H1 (cell line): ENCODE measurements around the gene CNIH3. TPM values are rescaled to one million over a fixed set of nuclear protein-coding genes. Genes with fewer than 3 reads are reported as not detected.

Source experiments
- CTCF ChIA-PET: fragments of 300-600 bp; sonication (Branson Sonifier 250); formaldehyde crosslinking; loops from one replicate; lab custom pipeline; 2021; ENCODE audit not compliant: partially characterized antibody; lab: Charles Lee
- POLR2A ChIA-PET: fragments of 300-600 bp; sonication (Branson Sonifier 250); formaldehyde crosslinking; loops from one replicate; lab custom pipeline; 2021; ENCODE audit warnings: inconsistent platforms; ENCODE audit not compliant: partially characterized antibody; lab: Charles Lee
- DNase-seq, 2 experiments: peaks; one replicate each; pipeline versions ENCODE4 v3.0.0 to v3.0.0-alpha.2; 2010 to 2022; ENCODE audit warnings: low spot score in 2 of 2, low read depth in 1 of 2, mixed read lengths in 1 of 2
- FAIRE-seq: peaks from 2 replicates; lab custom pipeline; 2011; peaks lifted over from hg19 to GRCh38; lab: Jason Lieb, UNC
- H2AFZ ChIP-seq: 2 replicates; pipeline ENCODE4 v1.8.1; 2012; ENCODE audit warnings: low read length, inconsistent platforms
- H2AK5ac ChIP-seq: 2 replicates; pipeline ENCODE4 v1.6.1; 2013; ENCODE audit warnings: low read depth, low read length
- H2BK120ac ChIP-seq: replicated peaks from 2 replicates; pipeline ENCODE3; 2013; ENCODE audit warnings: low read depth, low read length, inconsistent platforms
- H2BK12ac ChIP-seq: 2 replicates; pipeline ENCODE4 v1.6.1; 2013; ENCODE audit warnings: low read depth, low read length
- H2BK15ac ChIP-seq: 2 replicates; pipeline ENCODE4 v1.6.1; 2013; ENCODE audit warnings: low read length
- H2BK20ac ChIP-seq: 2 replicates; pipeline ENCODE4 v1.6.1; 2013; ENCODE audit warnings: low read length
- H2BK5ac ChIP-seq: 2 replicates; pipeline ENCODE4 v1.6.1; 2013; ENCODE audit warnings: low read depth, low read length
- H3K14ac ChIP-seq: 2 replicates; pipeline ENCODE4 v1.6.1; 2013; ENCODE audit warnings: inconsistent platforms; ENCODE audit not compliant: insufficient read length
- H3K18ac ChIP-seq: 2 replicates; pipeline ENCODE4 v1.6.1; 2013; ENCODE audit warnings: low read length; ENCODE audit errors: extremely low read depth
- H3K23ac ChIP-seq: 2 replicates; pipeline ENCODE4 v1.6.1; 2013; ENCODE audit warnings: inconsistent platforms; ENCODE audit not compliant: insufficient read length
- H3K23me2 ChIP-seq: 2 replicates; pipeline ENCODE4 v1.6.1; 2013; ENCODE audit warnings: low read depth, low read length
- H3K27ac ChIP-seq: 2 replicates; pipeline ENCODE4 v1.6.1; 2011; ENCODE audit warnings: low read depth, low read length, inconsistent platforms
- H3K27me3 ChIP-seq, 4 experiments: replicated peaks in 1 of 4; 1 replicate in 1 of 4; 2 replicates in 3 of 4; pipeline versions ENCODE4 v1.6.1 to v1.8.1; 2011 to 2013; ENCODE audit warnings: low read length in 3 of 4, mild to moderate bottlenecking in 3 of 4, inconsistent platforms in 2 of 4, mixed read lengths in 2 of 4, moderate library complexity in 1 of 4; ENCODE audit not compliant: control insufficient read depth in 3 of 4, insufficient read depth in 3 of 4; ENCODE audit errors: extremely low read depth in 1 of 4
- H3K36me3 ChIP-seq, 4 experiments: 2 replicates each; pipeline versions ENCODE4 v1.6.1 to v1.8.1; 2011 to 2013; ENCODE audit warnings: mild to moderate bottlenecking in 4 of 4, low read length in 3 of 4, moderate library complexity in 2 of 4, control low read depth in 1 of 4, inconsistent platforms in 1 of 4; ENCODE audit not compliant: insufficient read depth in 4 of 4, control insufficient read depth in 2 of 4
- H3K4ac ChIP-seq: replicated peaks from 2 replicates; pipeline ENCODE3; 2013; ENCODE audit warnings: low read length, low read depth, mixed read lengths, inconsistent platforms; ENCODE audit not compliant: insufficient read length
- H3K4me1 ChIP-seq, 4 experiments: replicated peaks in 1 of 4; 1 replicate in 1 of 4; 2 replicates in 3 of 4; pipeline versions ENCODE4 v1.6.1 to v1.8.1; 2011 to 2013; ENCODE audit warnings: low read length in 3 of 4, inconsistent platforms in 2 of 4, mixed read lengths in 1 of 4; ENCODE audit not compliant: insufficient read depth in 4 of 4, control insufficient read depth in 3 of 4
- H3K4me2 ChIP-seq, 2 experiments: 2 replicates each; pipeline versions ENCODE4 v1.6.1 to v1.8.1; 2011 to 2013; ENCODE audit warnings: low read depth in 2 of 2, low read length in 2 of 2, control low read depth in 1 of 2, inconsistent platforms in 1 of 2, mild to moderate bottlenecking in 1 of 2; ENCODE audit not compliant: insufficient read depth in 1 of 2
- H3K4me3 ChIP-seq, 4 experiments: fragments of 200-600, 300-600 bp in 1 of 4; sonication (generic), shearing (Covaris generic), sonication (Bioruptor Twin) in 1 of 4; 2 replicates each; pipeline versions ENCODE4 v1.5.1 to v1.8.1; 2011 to 2016; ENCODE audit warnings: low read length in 4 of 4, low read depth in 3 of 4, control low read depth in 2 of 4, inconsistent platforms in 2 of 4, mild to moderate bottlenecking in 2 of 4, mixed read lengths in 1 of 4, moderate library complexity in 1 of 4; ENCODE audit not compliant: insufficient read depth in 2 of 4; ENCODE audit errors: extremely low read depth in 1 of 4
- H3K56ac ChIP-seq: replicated peaks from 2 replicates; pipeline ENCODE3; 2013; ENCODE audit warnings: low read depth, mild to moderate bottlenecking, mixed read lengths, low read length, inconsistent platforms; ENCODE audit not compliant: insufficient read length
- H3K79me1 ChIP-seq: 2 replicates; pipeline ENCODE4 v1.6.1; 2013; ENCODE audit warnings: low read depth, low read length, control low read depth
- H3K79me2 ChIP-seq, 2 experiments: 2 replicates each; pipeline versions ENCODE4 v1.6.1 to v1.8.1; 2012 to 2013; ENCODE audit warnings: low read length in 2 of 2, mild to moderate bottlenecking in 2 of 2, inconsistent platforms in 1 of 2; ENCODE audit not compliant: insufficient read depth in 2 of 2, control insufficient read depth in 1 of 2
- H3K9ac ChIP-seq, 4 experiments: replicated peaks in 1 of 4; 1 replicate in 1 of 4; 2 replicates in 3 of 4; pipeline versions ENCODE4 v1.6.1 to v1.8.1; 2011 to 2013; ENCODE audit warnings: low read depth in 3 of 4, low read length in 3 of 4, control low read depth in 2 of 4, mild to moderate bottlenecking in 2 of 4, moderate library complexity in 2 of 4, inconsistent platforms in 1 of 4; ENCODE audit errors: extremely low read depth in 1 of 4
- H3K9me3 ChIP-seq, 2 experiments: 2 replicates each; pipeline versions ENCODE4 v1.6.1 to v1.8.1; 2012 to 2013; ENCODE audit warnings: mild to moderate bottlenecking in 2 of 2, moderate library complexity in 2 of 2, control low read depth in 1 of 2, inconsistent platforms in 1 of 2, low read depth in 1 of 2, low read length in 1 of 2, mixed read lengths in 1 of 2; ENCODE audit not compliant: insufficient read depth in 2 of 2
- H4K20me1 ChIP-seq, 2 experiments: replicated peaks in 1 of 2; 2 replicates each; pipeline versions ENCODE3 to v1.8.1; 2011 to 2013; ENCODE audit warnings: inconsistent platforms in 2 of 2, low read length in 2 of 2, mild to moderate bottlenecking in 1 of 2; ENCODE audit not compliant: insufficient read depth in 2 of 2, control insufficient read depth in 1 of 2
- H4K5ac ChIP-seq: 2 replicates; pipeline ENCODE4 v1.6.1; 2013; ENCODE audit warnings: low read length, low read depth, mixed read lengths, inconsistent platforms; ENCODE audit not compliant: insufficient read length
- H4K8ac ChIP-seq: 2 replicates; pipeline ENCODE4 v1.8.0; 2013; ENCODE audit warnings: mild to moderate bottlenecking, moderate library complexity, low read length, inconsistent platforms; ENCODE audit not compliant: insufficient read depth; ENCODE audit errors: extremely low read depth
- H4K91ac ChIP-seq: replicated peaks from 2 replicates; pipeline ENCODE3; 2013; ENCODE audit warnings: low read length, mixed read lengths, inconsistent platforms; ENCODE audit not compliant: insufficient read length
- JUND ChIP-seq: IDR thresholded peaks from 2 replicates; pipeline ENCODE4 v1.6.1; 2011; ENCODE audit warnings: mild to moderate bottlenecking, improper control_type of control experiment, low read length
- NRF1 ChIP-seq: IDR thresholded peaks from 2 replicates; pipeline ENCODE4 v1.6.1; 2011; ENCODE audit warnings: mild to moderate bottlenecking, low read depth, low read length, improper control_type of control experiment
- POLR2AphosphoS5 ChIP-seq: IDR thresholded peaks from 2 replicates; pipeline ENCODE4 v1.6.1; 2011; ENCODE audit warnings: low read depth, low read length
- SP4 ChIP-seq: IDR thresholded peaks from 2 replicates; pipeline ENCODE4 v1.6.1; 2012; ENCODE audit warnings: low read length, inconsistent platforms
- USF2 ChIP-seq: IDR thresholded peaks from 2 replicates; pipeline ENCODE4 v1.6.1; 2011; ENCODE audit warnings: low read length, improper control_type of control experiment
- polyA plus RNA-seq, 7 experiments: library from polyadenylated mRNA; depleted of rRNA in 3 of 7; stranded (reverse) in 5 of 7; unstranded in 2 of 7; fragments of >200 nt in 5 of 7; fragments of 200-250 nt in 2 of 7; gene quantifications; 1 replicate in 5 of 7; 2 replicates in 1 of 7; 4 replicates in 1 of 7; pipeline versions ENCODE4 v1.2.1 to v1.2.3, GENCODE V29; 2011 to 2013; ENCODE audit warnings: missing spikeins in 2 of 7, mixed read lengths in 2 of 7
- total RNA-seq: library from RNA; stranded (reverse); fragmentation: NEBNext Ultra II Directional; extraction: Animal tissue kit (Norgen Biotek cat#: 25700); gene quantifications from 2 replicates; pipeline ENCODE4 v1.2.1, GENCODE V29; 2021
- TF ChIP-seq, protein P1 (sequence below): IDR thresholded peaks from 2 replicates; pipeline ENCODE4 v1.6.1; 2011; ENCODE audit warnings: low read depth, mild to moderate bottlenecking, low read length; ENCODE audit not compliant: insufficient read depth

The CNIH3 gene
- total and polyA plus RNA-seq, 2 of the 8 experiments (the other 6 are each of a cell fraction or from before 2014, with no cell fraction given): 3.7 to 5.6 TPM

DNA sequence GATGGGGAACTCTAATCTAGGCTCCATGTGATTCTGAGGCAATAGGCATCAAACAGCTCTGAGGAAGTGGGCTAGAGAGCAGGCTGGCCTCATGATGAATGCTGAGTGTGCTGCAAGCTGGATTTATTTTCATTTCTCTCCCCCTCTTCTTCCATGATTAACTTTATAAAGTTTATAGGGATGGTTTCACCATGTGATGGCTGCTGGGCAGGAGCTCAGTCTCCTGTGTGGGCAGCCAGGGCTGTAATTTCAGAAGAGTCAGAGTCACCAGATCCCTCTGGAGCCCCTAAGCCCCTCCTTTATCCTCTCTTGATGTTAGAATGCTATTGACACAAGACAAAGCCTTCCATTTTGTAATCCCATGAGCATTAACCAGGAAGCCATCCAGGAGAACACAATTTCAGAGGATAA is 143.6 kb downstream of the CNIH3 start:
- FAIRE-seq (no peak), DNase-seq (no peak)
- H3K36me3 ChIP-seq: no peaks in the 10 kb centered on the region
- H3K23me2 ChIP-seq: no peaks in the 10 kb centered on the region
- H3K4me3 ChIP-seq: no peak overlapping the region
- POLR2A ChIA-PET: no interaction called here
- H3K4me1 ChIP-seq: peaks cover 0 to 2% (median 0%) of the 10 kb centered on the region in 4 experiments; a peak in 1 of 7 replicates
- H3K9ac ChIP-seq: no peak overlapping the region
- no peak overlapping the region for H3K23ac ChIP-seq
- H4K20me1 ChIP-seq: no peaks in the 10 kb centered on the region
- H3K27me3 ChIP-seq: no peaks in the 10 kb centered on the region; a peak in 1 of 7 replicates
- H2AFZ ChIP-seq: no peak overlapping the region
- no peak overlapping the region for H2BK120ac ChIP-seq
- H3K4me2 ChIP-seq: no peak overlapping the region
- no peaks in the 10 kb centered on the region for H3K79me1 ChIP-seq
- H3K14ac ChIP-seq: no peak overlapping the region
- H3K9me3 ChIP-seq: 0 out of 4 replicates have a peak, but pooled peaks cover 0 to 3% of the 10 kb centered on the region in 2 experiments
- H2BK20ac ChIP-seq: no peak overlapping the region
- H2BK12ac ChIP-seq: no peak overlapping the region
- no peak overlapping the region for H4K91ac ChIP-seq
- no peak overlapping the region for H2BK5ac ChIP-seq
- H3K56ac ChIP-seq: no peak overlapping the region
- H3K18ac ChIP-seq: no peak overlapping the region
- no peak overlapping the region for H3K27ac ChIP-seq
- no peak overlapping the region for H4K8ac ChIP-seq
- no peak overlapping the region for H3K4ac ChIP-seq
- no peak overlapping the region for H2BK15ac ChIP-seq
- H2AK5ac ChIP-seq: no peak overlapping the region
- CTCF ChIA-PET: interaction anchor here (0.6 to 1.9 kb wide), 6 partner anchors 14 to 316 kb away, joined by 3 to 6 read pairs (median 5); no protein-coding TSS in a partner anchor
- H3K79me2 ChIP-seq: no peaks in the 10 kb centered on the region
- no peak overlapping the region for H4K5ac ChIP-seq
- no peak for TF ChIP-seq POLR2AphosphoS5
- TF ChIP-seq SP4: no peak
- no peak for TF ChIP-seq NRF1
- no peak for TF ChIP-seq USF2
- TF ChIP-seq JUND: no peak
- TF ChIP-seq, protein P1, sequence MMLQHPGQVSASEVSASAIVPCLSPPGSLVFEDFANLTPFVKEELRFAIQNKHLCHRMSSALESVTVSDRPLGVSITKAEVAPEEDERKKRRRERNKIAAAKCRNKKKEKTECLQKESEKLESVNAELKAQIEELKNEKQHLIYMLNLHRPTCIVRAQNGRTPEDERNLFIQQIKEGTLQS: no peak
